Measurements from ENCODE around the gene IRS1. TPM values are rescaled to one million over a fixed set of nuclear protein-coding genes. Genes with fewer than 3 reads are reported as not detected.

Gene IRS1
- total and polyA plus RNA-seq, 2 experiments from 2014 or later, result 4.1 to 40.4 TPM

GRCh38 chr2:226831266-226831665, 31.6 kb upstream of the IRS1 start:
- H3K9me3 ChIP-seq (ENCODE audit: low read depth), result no peaks in the 10 kb centered on the region
- H3K27me3 ChIP-seq, result no peaks in the 10 kb centered on the region
- no peaks in the 10 kb centered on the region for H3K4me1 ChIP-seq (ENCODE audit: low read depth)
- no peak for TF ChIP-seq CTCF (IDR thresholded peaks at IDR 0.05; ENCODE audit: low read depth, low read length)
- H3K4me3 ChIP-seq, result no peak overlapping the region
- H3K36me3 ChIP-seq, result no peaks in the 10 kb centered on the region
- no peak overlapping the region for H3K27ac ChIP-seq
- DNase-seq (ENCODE audit: low read depth in 1 of 2, low spot score in 1 of 2), result no peak

GRCh38 chr2:226829721-226830631, 30.4 kb upstream of the IRS1 start:
- Histone ChIP-seq H3K27me3 (no peaks in the 10 kb centered on the region), H3K9me3 (ENCODE audit: low read depth) (no peaks in the 10 kb centered on the region), H3K36me3 (no peaks in the 10 kb centered on the region), H3K4me1 (ENCODE audit: low read depth) (no peaks in the 10 kb centered on the region), H3K4me3 (no peak overlapping the region), H3K27ac (no peak overlapping the region)
- DNase-seq (ENCODE audit: low read depth in 1 of 2, low spot score in 1 of 2), result no peak
- no peak for TF ChIP-seq CTCF (IDR thresholded peaks at IDR 0.05; ENCODE audit: low read depth, low read length)

GRCh38 chr2:226828191-226828590, 28.6 kb upstream of the IRS1 start:
- Histone ChIP-seq H3K4me1 (ENCODE audit: low read depth) (no peaks in the 10 kb centered on the region), H3K36me3 (no peaks in the 10 kb centered on the region), H3K27me3 (no peaks in the 10 kb centered on the region), H3K27ac (no peak overlapping the region), H3K9me3 (ENCODE audit: low read depth) (no peaks in the 10 kb centered on the region), H3K4me3 (no peak overlapping the region)
- DNase-seq (ENCODE audit: low read depth in 1 of 2, low spot score in 1 of 2), result no peak
- TF ChIP-seq CTCF (IDR thresholded peaks at IDR 0.05; ENCODE audit: low read depth, low read length), result no peak

- Histone ChIP-seq H3K4me3 (no peak overlapping the region), H3K9me3 (ENCODE audit: low read depth) (no peaks in the 10 kb centered on the region), H3K36me3 (no peaks in the 10 kb centered on the region), H3K27me3 (no peaks in the 10 kb centered on the region), H3K27ac (no peak overlapping the region), H3K4me1 (ENCODE audit: low read depth) (no peaks in the 10 kb centered on the region)
- no peak for DNase-seq (ENCODE audit: low read depth in 1 of 2, low spot score in 1 of 2)
- no peak for TF ChIP-seq CTCF (IDR thresholded peaks at IDR 0.05; ENCODE audit: low read depth, low read length)
These were observed 25.4 kb upstream of the IRS1 start for GRCh38 chr2:226825056-226825455.

GRCh38 chr2:226818930-226819329, 19.3 kb upstream of the IRS1 start:
- Histone ChIP-seq H3K36me3 (no peaks in the 10 kb centered on the region), H3K27ac (no peak overlapping the region), H3K4me3 (no peak overlapping the region), H3K27me3 (no peaks in the 10 kb centered on the region), H3K9me3 (ENCODE audit: low read depth) (no peaks in the 10 kb centered on the region), H3K4me1 (ENCODE audit: low read depth) (no peaks in the 10 kb centered on the region)
- no peak for DNase-seq (ENCODE audit: low read depth in 1 of 2, low spot score in 1 of 2)
- TF ChIP-seq CTCF (IDR thresholded peaks at IDR 0.05; ENCODE audit: low read depth, low read length), result no peak

All from cardiac muscle cell (in vitro differentiated cells and primary cell).